ENCODE results near the gene PIM3.
A peak's percentile ranks its signal among the peaks of the same experiment; 100 is the strongest.

The PIM3 gene

DNA sequence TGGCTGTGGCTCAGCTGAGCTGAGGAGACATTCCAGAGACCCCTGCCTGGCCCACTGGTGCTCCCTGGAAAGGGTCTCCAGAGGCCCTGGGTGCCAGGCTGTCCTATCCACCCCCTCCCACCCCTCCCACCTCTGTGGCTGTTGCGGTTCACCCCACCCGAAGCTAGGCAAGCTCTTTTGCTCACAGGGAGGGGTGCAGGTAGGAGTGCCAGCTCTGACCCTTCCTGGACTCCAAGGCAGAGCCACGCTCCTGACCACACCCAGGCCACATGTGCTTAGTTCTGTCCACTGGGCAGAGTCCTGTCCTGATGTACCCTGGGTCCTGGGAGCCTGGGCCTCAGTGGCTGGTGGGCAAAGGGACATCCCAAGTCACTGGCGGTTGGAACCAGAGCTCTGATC is 35.5 kb downstream of the PIM3 start:
- Histone ChIP-seq H3K4me3 (ENCODE audit: low read depth, low read length) (no peak overlapping the region), H3K9ac (ENCODE audit: low read depth, low read length) (no peak overlapping the region), H3K27me3 (ENCODE audit: control insufficient read depth, insufficient read depth, low read length) (peaks cover 12% of the 10 kb centered on the region), H3K36me3 (ENCODE audit: control insufficient read depth, insufficient read depth, low read length) (no peaks in the 10 kb centered on the region), H3K9me3 (ENCODE audit: control insufficient read depth, insufficient read depth, low read length) (no peaks in the 10 kb centered on the region), H3K4me1 (ENCODE audit: control insufficient read depth, insufficient read depth, low read length) (no peaks in the 10 kb centered on the region)

DNA sequence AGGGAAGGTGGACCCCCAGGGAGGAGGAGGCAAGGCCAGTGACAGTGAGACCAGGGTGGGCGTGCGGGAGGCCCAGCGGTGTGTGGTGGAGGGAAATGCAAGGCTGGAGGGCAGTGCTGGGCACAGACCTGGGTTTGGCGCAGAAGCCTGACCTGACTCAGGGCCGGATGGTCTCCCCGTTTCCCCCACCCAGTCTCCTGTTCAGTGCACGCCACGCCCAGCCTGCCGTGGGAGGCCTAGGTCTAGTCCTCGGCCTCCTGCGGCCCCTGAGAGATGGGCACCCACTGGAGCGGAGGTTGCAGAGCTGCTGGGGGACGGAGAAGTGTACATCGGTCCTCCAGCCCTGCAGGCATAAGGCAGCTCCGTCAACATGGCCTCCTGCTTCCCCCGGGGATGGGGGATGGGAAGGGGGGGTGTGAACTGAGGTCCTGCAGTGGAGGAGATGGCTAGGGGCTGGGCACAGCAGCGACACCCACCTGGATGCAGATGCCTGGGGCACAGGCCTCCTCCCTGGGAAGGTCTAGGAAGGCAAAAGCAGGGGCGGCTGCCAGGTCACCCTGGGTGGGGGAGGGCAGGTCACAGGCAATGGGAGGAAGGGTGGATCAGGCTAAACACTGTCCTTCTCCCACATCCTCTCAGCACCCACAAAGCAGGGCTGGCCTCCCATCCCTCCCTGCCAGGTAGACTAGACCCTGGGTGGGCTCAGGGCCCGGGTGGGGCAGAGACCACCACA is 36.1 kb downstream of the PIM3 start:
- peaks cover 13% of the 10 kb centered on the region for H3K27me3 ChIP-seq (ENCODE audit: control insufficient read depth, insufficient read depth, low read length)
- no peaks in the 10 kb centered on the region for H3K36me3 ChIP-seq (ENCODE audit: control insufficient read depth, insufficient read depth, low read length)
- no peak overlapping the region for H3K4me3 ChIP-seq (ENCODE audit: low read depth, low read length)
- H3K9ac ChIP-seq (ENCODE audit: low read depth, low read length) = no peak overlapping the region
- H3K9me3 ChIP-seq (ENCODE audit: control insufficient read depth, insufficient read depth, low read length) = no peaks in the 10 kb centered on the region
- no peaks in the 10 kb centered on the region for H3K4me1 ChIP-seq (ENCODE audit: control insufficient read depth, insufficient read depth, low read length)

DNA sequence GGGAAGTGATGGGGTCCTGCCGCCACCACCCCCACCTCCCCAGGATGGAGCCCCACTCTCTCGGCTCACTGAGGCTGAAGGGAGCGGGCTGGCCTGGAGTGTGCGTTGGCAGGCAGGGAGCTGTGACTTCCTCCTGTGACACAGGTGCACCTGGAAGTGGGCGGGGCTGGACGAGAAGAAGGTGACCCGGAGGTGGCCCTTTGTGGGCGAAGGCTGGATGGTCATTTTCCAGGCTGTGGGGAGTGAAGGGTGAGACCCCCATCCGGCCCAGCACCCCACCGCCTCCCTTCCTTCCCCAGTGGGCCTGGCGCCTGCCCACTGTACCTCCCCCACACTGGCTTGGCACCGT is 36.7 kb downstream of the PIM3 start:
- Histone ChIP-seq H3K27me3 (ENCODE audit: control insufficient read depth, insufficient read depth, low read length) (peaks cover 13% of the 10 kb centered on the region), H3K4me1 (ENCODE audit: control insufficient read depth, insufficient read depth, low read length) (no peaks in the 10 kb centered on the region), H3K9ac (ENCODE audit: low read depth, low read length) (no peak overlapping the region), H3K36me3 (ENCODE audit: control insufficient read depth, insufficient read depth, low read length) (no peaks in the 10 kb centered on the region), H3K4me3 (ENCODE audit: low read depth, low read length) (no peak overlapping the region), H3K9me3 (ENCODE audit: control insufficient read depth, insufficient read depth, low read length) (no peaks in the 10 kb centered on the region)

DNA sequence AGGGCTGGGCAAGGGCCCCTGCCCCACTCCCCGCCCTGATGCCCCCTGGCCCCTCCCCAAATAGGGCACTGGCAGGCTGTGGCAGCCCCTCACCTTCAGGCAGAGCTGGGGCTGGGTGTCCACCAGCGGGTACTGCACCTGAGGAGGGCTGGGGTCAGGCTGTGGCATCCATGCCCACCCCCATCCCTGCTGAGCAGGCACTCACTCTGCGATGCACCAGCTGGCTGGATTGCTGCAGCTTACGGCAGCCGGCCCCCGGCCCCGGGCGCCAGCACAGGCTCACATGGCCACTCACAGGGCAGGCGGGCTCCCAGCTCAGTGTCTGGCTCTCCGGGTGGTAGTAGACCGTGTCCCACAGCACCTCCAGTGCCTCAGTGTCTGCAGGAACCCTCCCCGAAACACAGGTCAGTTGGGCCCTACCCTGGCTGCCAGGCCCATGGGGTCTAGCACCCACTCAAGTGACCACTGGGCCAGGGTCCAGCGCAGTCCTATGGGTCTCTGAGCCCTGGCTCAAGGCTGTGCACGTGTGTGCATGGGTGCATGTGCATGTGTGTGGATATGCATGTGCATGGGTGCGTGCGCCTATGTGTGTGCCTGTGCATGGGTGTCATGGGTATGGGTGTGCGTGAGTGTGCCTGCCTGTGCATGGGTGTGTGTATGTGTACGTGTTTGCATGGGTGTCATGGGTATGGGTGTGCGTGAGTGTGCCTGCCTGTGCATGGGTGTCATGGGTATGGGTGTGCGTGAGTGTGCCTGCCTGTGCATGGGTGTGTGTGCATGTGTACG is 37.6 kb downstream of the PIM3 start:
- Histone ChIP-seq H3K4me3 (ENCODE audit: low read depth, low read length) (no peak overlapping the region), H3K36me3 (ENCODE audit: control insufficient read depth, insufficient read depth, low read length) (no peaks in the 10 kb centered on the region), H3K9me3 (ENCODE audit: control insufficient read depth, insufficient read depth, low read length) (no peaks in the 10 kb centered on the region), H3K9ac (ENCODE audit: low read depth, low read length) (no peak overlapping the region), H3K27me3 (ENCODE audit: control insufficient read depth, insufficient read depth, low read length) (peaks cover 13% of the 10 kb centered on the region), H3K4me1 (ENCODE audit: control insufficient read depth, insufficient read depth, low read length) (no peaks in the 10 kb centered on the region)

DNA sequence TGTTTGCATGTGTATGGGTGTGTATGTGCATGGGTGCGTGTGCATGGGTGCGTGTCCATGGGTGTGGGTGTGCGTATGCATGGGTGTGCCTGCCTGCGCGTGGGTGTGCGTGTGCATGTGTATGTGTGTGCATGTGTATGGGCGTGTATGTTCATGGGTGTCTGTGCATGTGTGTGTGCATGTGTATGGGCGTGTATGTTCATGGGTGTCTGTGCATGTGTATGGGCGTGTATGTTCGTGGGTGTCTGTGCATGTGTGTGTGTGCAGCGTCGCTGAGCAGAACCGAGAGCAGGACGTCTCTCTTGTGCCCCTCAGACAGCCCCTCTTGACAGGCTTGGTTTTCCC is 38.1 kb downstream of the PIM3 start:
- Histone ChIP-seq H3K4me1 (ENCODE audit: control insufficient read depth, insufficient read depth, low read length) (no peaks in the 10 kb centered on the region), H3K9me3 (ENCODE audit: control insufficient read depth, insufficient read depth, low read length) (no peaks in the 10 kb centered on the region), H3K36me3 (ENCODE audit: control insufficient read depth, insufficient read depth, low read length) (no peaks in the 10 kb centered on the region), H3K4me3 (ENCODE audit: low read depth, low read length) (peak overlapping the region; percentile 59), H3K27me3 (ENCODE audit: control insufficient read depth, insufficient read depth, low read length) (peaks cover 13% of the 10 kb centered on the region), H3K9ac (ENCODE audit: low read depth, low read length) (no peak overlapping the region)

DNA sequence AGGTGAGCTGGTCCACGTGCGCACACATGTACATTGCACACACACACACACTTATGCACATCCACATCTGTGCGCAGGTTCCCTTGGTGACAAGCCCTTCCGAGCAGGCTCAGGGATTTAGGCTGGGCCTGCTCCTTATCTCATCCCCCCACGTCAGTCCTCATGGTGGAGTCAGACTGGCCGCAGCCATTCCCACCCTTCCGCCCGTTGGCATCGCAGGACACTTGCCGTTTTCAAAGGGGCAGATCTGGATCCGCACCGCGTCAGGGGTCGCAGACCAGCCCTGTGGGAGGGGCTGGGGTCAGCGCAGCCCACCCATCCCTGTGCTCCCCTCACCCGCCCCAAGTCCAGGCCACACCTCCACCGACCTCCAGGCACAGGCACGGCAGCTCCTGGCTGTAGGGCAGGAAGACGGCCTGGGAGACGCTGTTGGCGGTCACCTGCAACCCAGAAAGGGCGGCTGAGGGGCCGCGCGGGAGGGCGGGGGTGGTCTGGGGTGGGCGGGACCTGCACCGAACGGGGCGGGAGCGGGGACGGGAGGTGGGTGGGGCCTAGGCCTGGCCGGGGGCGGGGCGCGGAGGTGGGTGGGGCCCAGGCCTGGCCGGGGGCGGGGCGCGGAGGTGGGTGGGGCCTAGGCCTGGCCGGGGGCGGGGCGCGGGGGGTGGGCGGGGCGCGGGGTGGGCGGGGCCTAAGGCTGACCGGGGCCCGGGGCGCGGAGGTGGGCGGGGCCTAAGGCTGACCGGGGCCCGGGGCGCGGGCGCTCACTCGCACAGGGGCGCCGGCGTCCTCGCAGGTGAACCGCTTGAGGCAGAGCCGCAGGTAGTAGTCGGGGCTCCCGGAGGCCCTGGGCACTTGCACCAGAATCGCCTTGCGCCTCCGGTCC is 38.7 kb downstream of the PIM3 start:
- Histone ChIP-seq H3K4me1 (ENCODE audit: control insufficient read depth, insufficient read depth, low read length) (no peaks in the 10 kb centered on the region), H3K9ac (ENCODE audit: low read depth, low read length) (peak overlapping the region; percentile 47), H3K27me3 (ENCODE audit: control insufficient read depth, insufficient read depth, low read length) (peaks cover 13% of the 10 kb centered on the region), H3K4me3 (ENCODE audit: low read depth, low read length) (peak overlapping the region; percentile 59), H3K36me3 (ENCODE audit: control insufficient read depth, insufficient read depth, low read length) (no peaks in the 10 kb centered on the region), H3K9me3 (ENCODE audit: control insufficient read depth, insufficient read depth, low read length) (no peaks in the 10 kb centered on the region)

DNA sequence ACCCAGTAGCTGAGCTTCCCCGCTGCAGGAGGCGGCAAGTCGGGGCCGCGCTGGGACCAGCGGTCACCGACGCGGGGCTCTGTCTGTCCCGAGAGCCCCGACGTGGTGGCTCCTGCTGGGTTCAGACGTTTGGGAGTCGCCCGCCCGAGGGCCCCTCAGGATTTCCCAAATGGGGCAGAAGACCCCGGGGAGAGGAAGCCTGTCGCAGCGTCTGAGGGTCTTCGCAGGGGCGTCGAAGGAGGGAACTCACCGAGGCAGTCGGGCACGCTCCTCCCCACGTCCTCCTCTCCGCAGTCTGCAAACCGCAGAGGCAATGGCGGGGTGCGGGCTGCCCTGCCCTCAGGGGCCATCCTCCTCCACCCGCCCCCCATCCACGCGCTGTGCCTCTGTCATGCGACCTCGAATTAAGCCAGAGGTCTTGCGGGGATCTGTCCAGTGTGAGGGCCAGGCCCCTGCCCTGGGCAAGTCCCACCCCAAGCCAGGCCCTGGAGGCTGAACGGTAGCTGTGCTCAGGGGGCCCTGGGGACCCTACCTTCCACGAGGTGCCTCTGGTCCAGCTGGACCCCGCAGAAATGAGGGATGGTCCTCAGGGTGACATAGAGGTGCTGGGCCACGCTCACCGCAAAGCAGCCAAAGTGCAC is 39.5 kb downstream of the PIM3 start:
- no peaks in the 10 kb centered on the region for H3K36me3 ChIP-seq (ENCODE audit: control insufficient read depth, insufficient read depth, low read length)
- no peaks in the 10 kb centered on the region for H3K9me3 ChIP-seq (ENCODE audit: control insufficient read depth, insufficient read depth, low read length)
- peaks cover 13% of the 10 kb centered on the region for H3K27me3 ChIP-seq (ENCODE audit: control insufficient read depth, insufficient read depth, low read length)
- H3K4me1 ChIP-seq (ENCODE audit: control insufficient read depth, insufficient read depth, low read length) = no peaks in the 10 kb centered on the region
- peak overlapping the region; percentile 43 for H3K4me3 ChIP-seq (ENCODE audit: low read depth, low read length)
- peak overlapping the region; percentile 47 for H3K9ac ChIP-seq (ENCODE audit: low read depth, low read length)

DNA sequence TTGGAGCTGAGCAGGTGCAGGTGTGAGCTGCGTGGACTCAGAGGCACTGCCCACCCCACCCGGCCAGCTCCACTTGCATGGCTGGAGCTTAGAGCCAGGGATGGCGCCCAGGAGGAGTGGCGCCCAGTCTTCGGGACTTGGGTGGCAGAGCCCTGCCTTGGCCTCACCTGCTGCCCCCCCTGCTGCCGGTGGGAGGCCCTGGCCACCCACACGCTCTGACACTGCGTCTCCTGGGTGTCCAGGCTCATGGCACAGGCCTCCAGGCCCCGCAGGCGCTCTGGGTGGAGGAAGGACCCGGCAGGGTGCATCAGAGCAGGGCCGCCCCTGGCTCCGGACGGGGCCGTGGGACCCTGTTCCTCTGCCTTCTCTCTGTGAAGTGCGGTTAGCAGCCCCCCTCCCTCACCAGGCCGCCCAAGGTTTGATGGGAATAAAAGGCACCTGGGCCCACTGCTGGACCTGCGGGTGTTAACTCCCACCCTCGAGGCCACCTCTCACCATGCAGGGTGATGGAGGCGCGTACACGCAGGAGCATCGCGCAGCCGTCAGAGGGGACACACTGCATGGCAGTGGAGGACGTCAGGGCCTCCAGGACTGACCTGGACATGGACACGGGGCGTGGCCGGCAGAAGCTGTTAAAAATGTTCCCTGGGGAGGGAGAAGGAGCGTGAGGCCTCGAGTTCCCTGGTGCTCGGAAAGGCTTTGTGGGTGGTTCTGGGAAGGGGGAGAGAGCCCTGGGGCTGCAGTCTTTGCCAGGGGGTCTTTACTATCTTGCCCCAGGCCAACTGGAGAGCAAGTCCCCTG is 40.2 kb downstream of the PIM3 start:
- no peak overlapping the region for H3K9ac ChIP-seq (ENCODE audit: low read depth, low read length)
- H3K36me3 ChIP-seq (ENCODE audit: control insufficient read depth, insufficient read depth, low read length) = no peaks in the 10 kb centered on the region
- no peaks in the 10 kb centered on the region for H3K9me3 ChIP-seq (ENCODE audit: control insufficient read depth, insufficient read depth, low read length)
- no peaks in the 10 kb centered on the region for H3K4me1 ChIP-seq (ENCODE audit: control insufficient read depth, insufficient read depth, low read length)
- H3K4me3 ChIP-seq (ENCODE audit: low read depth, low read length) = no peak overlapping the region
- peaks cover 13% of the 10 kb centered on the region for H3K27me3 ChIP-seq (ENCODE audit: control insufficient read depth, insufficient read depth, low read length)

DNA sequence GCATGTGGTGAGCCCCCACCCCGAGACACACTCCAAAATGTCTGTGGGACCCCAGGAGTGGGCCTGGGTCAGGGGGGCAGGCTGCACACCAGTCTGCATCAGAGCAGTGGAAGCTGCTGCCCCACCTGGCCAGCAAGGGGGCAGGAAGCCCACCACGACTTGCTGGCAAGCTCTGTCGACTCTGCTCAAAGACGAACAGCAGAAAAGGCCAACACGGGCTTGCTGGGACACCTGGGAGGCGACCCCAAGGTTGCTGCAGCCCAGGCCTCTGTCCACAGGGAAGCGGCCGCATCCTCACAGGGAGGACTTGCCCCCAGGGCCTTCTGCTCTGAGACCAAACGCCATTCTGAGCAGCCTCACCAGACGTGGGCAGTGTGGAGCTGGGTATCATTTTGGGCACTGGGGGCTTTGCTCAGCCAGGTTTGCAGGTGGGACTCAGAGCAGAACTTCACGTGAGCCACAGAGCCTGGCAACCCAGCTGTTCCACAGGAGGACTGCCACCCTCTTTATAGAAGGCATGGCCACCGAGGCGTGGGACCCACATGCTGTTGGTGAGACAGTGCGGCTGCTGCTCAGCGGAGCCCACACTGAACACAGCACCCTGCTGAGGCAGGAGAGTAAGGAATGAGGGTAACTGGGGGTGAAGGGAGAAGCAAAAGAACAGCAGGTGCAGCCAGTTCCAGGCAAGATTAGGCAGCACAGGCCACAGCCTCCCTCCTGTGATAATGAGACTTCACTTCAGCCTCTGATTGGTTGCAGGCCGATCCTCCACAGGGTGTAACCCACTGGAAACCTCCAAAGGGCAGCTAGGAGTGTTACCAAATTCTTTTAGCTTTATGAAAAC is 41.0 kb downstream of the PIM3 start:
- H3K9me3 ChIP-seq (ENCODE audit: control insufficient read depth, insufficient read depth, low read length) = no peaks in the 10 kb centered on the region
- no peak overlapping the region for H3K4me3 ChIP-seq (ENCODE audit: low read depth, low read length)
- H3K27me3 ChIP-seq (ENCODE audit: control insufficient read depth, insufficient read depth, low read length) = peaks cover 13% of the 10 kb centered on the region
- H3K4me1 ChIP-seq (ENCODE audit: control insufficient read depth, insufficient read depth, low read length) = peaks cover 3% of the 10 kb centered on the region
- no peaks in the 10 kb centered on the region for H3K36me3 ChIP-seq (ENCODE audit: control insufficient read depth, insufficient read depth, low read length)
- no peak overlapping the region for H3K9ac ChIP-seq (ENCODE audit: low read depth, low read length)

DNA sequence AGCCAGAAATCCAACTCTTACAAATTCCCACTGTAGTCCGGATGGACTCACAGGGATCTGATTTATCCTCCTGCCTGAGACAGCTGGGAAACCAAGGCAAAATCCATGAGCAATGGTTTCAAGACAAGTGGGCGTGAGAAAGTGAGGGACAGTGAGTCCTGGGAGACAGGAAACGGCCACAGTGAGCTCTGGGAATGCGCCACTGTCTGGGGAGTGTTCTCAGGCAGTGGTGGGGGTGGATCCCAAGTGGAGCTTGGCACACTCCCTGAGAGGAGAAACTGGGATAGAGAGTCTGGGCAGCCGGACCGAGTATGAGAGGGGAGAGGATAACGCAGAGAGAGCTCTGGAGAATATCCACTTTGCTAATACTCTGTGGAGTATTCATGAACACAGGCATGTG is 42.2 kb downstream of the PIM3 start:
- Histone ChIP-seq H3K27me3 (ENCODE audit: control insufficient read depth, insufficient read depth, low read length) (peaks cover 13% of the 10 kb centered on the region), H3K4me1 (ENCODE audit: control insufficient read depth, insufficient read depth, low read length) (peaks cover 3% of the 10 kb centered on the region), H3K9ac (ENCODE audit: low read depth, low read length) (no peak overlapping the region), H3K4me3 (ENCODE audit: low read depth, low read length) (no peak overlapping the region), H3K9me3 (ENCODE audit: control insufficient read depth, insufficient read depth, low read length) (no peaks in the 10 kb centered on the region), H3K36me3 (ENCODE audit: control insufficient read depth, insufficient read depth, low read length) (no peaks in the 10 kb centered on the region)
